IMR-90 (cell line): ENCODE data around the gene CIC. TPM values are rescaled to one million over a fixed set of nuclear protein-coding genes. Genes with fewer than 3 reads are reported as not detected.
A peak's percentile ranks its signal among the peaks of the same experiment; 100 is the strongest.

Experiments
- ATAC-seq: fragments of 200-7000 bp; cut with Tn5 transposase; 2 replicates; pipeline ENCODE4 v1.9.1; 2020; ENCODE audit warnings: low read depth, mild to moderate bottlenecking, moderate library complexity
- BruUV-seq: library from RNA; stranded (reverse); fragments of 400-500 nt; replicated peaks from 2 replicates; lab custom pipeline; 2021; lab: Mats Ljungman, UMichigan
- CTCF ChIA-PET: fragments of 300-600 bp; formaldehyde crosslinking; extraction: SDS; loops from one replicate; lab custom pipeline; 2021; ENCODE audit warnings: antibody characterized with exemption; lab: Yijun Ruan, JAX
- POLR2A ChIA-PET: fragments of 300-600 bp; sonication (Branson Sonifier 250); formaldehyde crosslinking; loops from one replicate; lab custom pipeline; 2022; ENCODE audit warnings: antibody characterized with exemption; ENCODE audit not compliant: unreplicated experiment; lab: Charles Lee
- DNase-seq: peaks from one replicate; pipeline ENCODE4 v3.0.0; 2013
- H2AFZ ChIP-seq: replicated peaks from 2 replicates; pipeline ENCODE3; 2013; ENCODE audit warnings: low read length, mild to moderate bottlenecking; ENCODE audit not compliant: poor library complexity
- H2AK5ac ChIP-seq: 2 replicates; pipeline ENCODE4 v1.6.1; 2013; ENCODE audit warnings: low read depth, low read length, inconsistent platforms
- H2AK9ac ChIP-seq: replicated peaks from 2 replicates; pipeline ENCODE3; 2013; ENCODE audit warnings: mild to moderate bottlenecking, low read depth, low read length, moderate library complexity; ENCODE audit not compliant: poor library complexity
- H2BK120ac ChIP-seq: 2 replicates; pipeline ENCODE4 v1.6.1; 2013; ENCODE audit warnings: low read depth, low read length, inconsistent platforms
- H2BK15ac ChIP-seq: 3 replicates; pipeline ENCODE4 v1.6.1; 2013; ENCODE audit warnings: low read depth, low read length, inconsistent platforms
- H2BK20ac ChIP-seq: 2 replicates; pipeline ENCODE4 v1.6.1; 2013; ENCODE audit warnings: low read depth, mild to moderate bottlenecking, inconsistent platforms, low read length, moderate library complexity
- H2BK5ac ChIP-seq: 2 replicates; pipeline ENCODE4 v1.6.1; 2013; ENCODE audit warnings: mild to moderate bottlenecking, low read depth, low read length, inconsistent platforms; ENCODE audit not compliant: poor library complexity, severe bottlenecking
- H3K14ac ChIP-seq: replicated peaks from 2 replicates; pipeline ENCODE4 v1.6.1; 2013; ENCODE audit warnings: low read depth, low read length, inconsistent platforms
- H3K18ac ChIP-seq: 2 replicates; pipeline ENCODE4 v1.6.1; 2013; ENCODE audit warnings: low read depth, low read length, control low read depth
- H3K23ac ChIP-seq: 2 replicates; pipeline ENCODE4 v1.6.1; 2013; ENCODE audit warnings: low read depth, low read length, inconsistent platforms
- H3K27ac ChIP-seq: 2 replicates; pipeline ENCODE4 v1.5.1; 2013; ENCODE audit warnings: mild to moderate bottlenecking, control low read depth, low read length; ENCODE audit not compliant: insufficient read depth
- H3K27me3 ChIP-seq: 2 replicates; pipeline ENCODE4 v1.6.1; 2013; ENCODE audit warnings: low read length; ENCODE audit not compliant: control insufficient read depth, insufficient read depth
- H3K36me3 ChIP-seq: 2 replicates; pipeline ENCODE4 v1.6.1; 2013; ENCODE audit warnings: low read length, mixed read lengths; ENCODE audit not compliant: control insufficient read depth, insufficient read depth
- H3K4ac ChIP-seq: 2 replicates; pipeline ENCODE4 v1.6.1; 2013; ENCODE audit warnings: low read depth, low read length, inconsistent platforms
- H3K4me1 ChIP-seq: 2 replicates; pipeline ENCODE4 v1.6.1; 2013; ENCODE audit warnings: low read length, mixed read lengths; ENCODE audit not compliant: control insufficient read depth, insufficient read depth
- H3K4me2 ChIP-seq: 2 replicates; pipeline ENCODE4 v1.6.1; 2013; ENCODE audit warnings: low read depth, mild to moderate bottlenecking, control low read depth, low read length, moderate library complexity
- H3K4me3 ChIP-seq: 2 replicates; pipeline ENCODE4 v1.5.1; 2013; ENCODE audit warnings: low read depth, mild to moderate bottlenecking, control low read depth, low read length, moderate library complexity; ENCODE audit not compliant: insufficient read depth
- H3K56ac ChIP-seq: 2 replicates; pipeline ENCODE4 v1.6.1; 2013; ENCODE audit warnings: low read length, inconsistent platforms; ENCODE audit not compliant: insufficient read depth; ENCODE audit errors: extremely low read depth
- H3K79me1 ChIP-seq, 2 experiments: 2 replicates each; pipeline ENCODE4 v1.6.1; 2013; ENCODE audit warnings: low read length in 2 of 2, inconsistent platforms in 1 of 2, low read depth in 1 of 2
- H3K9ac ChIP-seq: 2 replicates; pipeline ENCODE4 v1.6.1; 2013; ENCODE audit warnings: low read depth, low read length, control low read depth
- H3K9me1 ChIP-seq: 2 replicates; pipeline ENCODE4 v1.6.1; 2013; ENCODE audit warnings: low read length, inconsistent platforms; ENCODE audit not compliant: insufficient read depth
- H3K9me3 ChIP-seq: 2 replicates; pipeline ENCODE4 v1.6.1; 2013; ENCODE audit warnings: low read length; ENCODE audit not compliant: control insufficient read depth, insufficient read depth
- H4K20me1 ChIP-seq: 2 replicates; pipeline ENCODE4 v1.6.1; 2013; ENCODE audit warnings: low read length, inconsistent platforms; ENCODE audit not compliant: insufficient read depth
- H4K5ac ChIP-seq: 2 replicates; pipeline ENCODE4 v1.6.1; 2013; ENCODE audit warnings: mild to moderate bottlenecking, low read depth, low read length, control low read depth
- H4K8ac ChIP-seq, 2 experiments: 2 replicates each; pipeline ENCODE4 v1.6.1; 2013; ENCODE audit warnings: low read depth in 2 of 2, low read length in 2 of 2, control low read depth in 1 of 2, inconsistent platforms in 1 of 2
- H4K91ac ChIP-seq: 2 replicates; pipeline ENCODE4 v1.6.1; 2013; ENCODE audit warnings: low read depth, low read length, inconsistent platforms; ENCODE audit not compliant: insufficient read depth
- RFX5 ChIP-seq: IDR thresholded peaks from 2 replicates; pipeline ENCODE4 v1.8.0; 2012; ENCODE audit warnings: low read depth, mild to moderate bottlenecking, low read length, moderate library complexity
- WGBS, 2 experiments: methylation state at CpG; one replicate each; pipeline versions ENCODE4 v1.1.5 to v1.1.7; 2013; ENCODE audit warnings: missing lambda C conversion rate in 2 of 2; ENCODE audit not compliant: insufficient read length in 1 of 2; ENCODE audit errors: extremely low coverage in 2 of 2; 5-methylcytosine and 5-hydroxymethylcytosine counted together
- dilution Hi-C: fragments of 300-500 bp; cut with HindIII; formaldehyde crosslinking; loops from one replicate; pipeline ENCODE4 v1.14.3; 2018; ENCODE audit warnings: low sequenced_read_pairs; ENCODE audit not compliant: unreplicated experiment
- in situ Hi-C: fragments of 300-500 bp; cut with MboI; formaldehyde crosslinking; loops from 3 replicates; pipeline ENCODE4 v1.14.3; 2019; ENCODE audit warnings: low sequenced_read_pairs, inconsistent platforms, mixed read lengths
- intact Hi-C: fragments of 100-400 bp; cut with micrococcal nuclease; formaldehyde crosslinking; loops from 2 replicates; pipeline ENCODE4 v1.10.0; 2022
- polyA plus RNA-seq, 3 experiments: library from polyadenylated mRNA; depleted of rRNA; stranded (reverse); fragments of >200 nt; gene quantifications; 2 replicates each; pipeline ENCODE4 v1.2.3, GENCODE V29; 2012; ENCODE audit warnings: low replicate concordance in 1 of 3
- total RNA-seq: library from RNA; depleted of rRNA; stranded (reverse); fragments of >200 nt; gene quantifications from 2 replicates; pipeline ENCODE4 v1.2.3, GENCODE V29; 2012

Gene CIC
- total and polyA plus RNA-seq, 2 of the 4 experiments (the other 2 are of a cell fraction) = 1.8 to 23.2 TPM

DNA sequence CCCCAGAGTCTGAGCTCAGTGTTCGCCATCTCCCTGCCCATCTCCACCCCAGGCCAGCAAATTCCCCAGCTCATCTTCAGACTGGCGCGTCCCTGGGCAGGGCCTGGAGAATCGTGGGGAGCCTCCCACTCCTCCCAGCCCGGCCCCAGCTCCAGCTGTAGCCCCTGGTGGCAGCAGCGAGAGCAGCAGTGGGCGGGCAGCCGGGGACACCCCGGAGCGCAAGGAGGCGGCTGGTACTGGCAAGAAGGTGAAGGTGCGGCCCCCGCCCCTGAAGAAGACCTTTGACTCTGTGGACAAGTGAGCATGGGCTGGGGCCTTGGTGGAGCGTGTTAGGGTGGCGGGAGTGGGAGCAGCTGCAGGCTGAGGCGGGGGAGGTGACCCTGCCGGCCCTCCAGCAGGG lies 24.5 kb downstream of the CIC start:
- POLR2A ChIA-PET = no interaction called here
- no peak overlapping the region for H3K14ac ChIP-seq
- no peak overlapping the region for H3K27ac ChIP-seq
- no peak overlapping the region for H4K5ac ChIP-seq
- H3K18ac ChIP-seq = no peak overlapping the region
- 0 out of 2 replicates have a peak, but pooled peaks cover 2% of the 10 kb centered on the region for H3K9me1 ChIP-seq
- WGBS, 2 experiments = 84% methylated on average over 10 of the region's 17 CpGs; no CpG with 5 or more reads in 1 of the 2 experiments
- H3K56ac ChIP-seq = no peak overlapping the region
- no peaks in the 10 kb centered on the region for H3K4me1 ChIP-seq
- no peak for TF ChIP-seq RFX5
- H4K91ac ChIP-seq = no peak overlapping the region
- H2BK120ac ChIP-seq = no peak overlapping the region
- H2AFZ ChIP-seq = no peak overlapping the region
- H2BK5ac ChIP-seq = no peak overlapping the region
- peaks cover 10% of the 10 kb centered on the region for H4K20me1 ChIP-seq
- peaks cover 69% of the 10 kb centered on the region for H3K36me3 ChIP-seq
- no peak overlapping the region for H3K4me2 ChIP-seq
- dilution Hi-C loops = no loop called here
- no peak overlapping the region for H3K4ac ChIP-seq
- no peaks in the 10 kb centered on the region for H3K27me3 ChIP-seq
- DNase-seq (no peak), ATAC-seq (no peak)
- CTCF ChIA-PET = no interaction called here
- H2AK5ac ChIP-seq = no peak overlapping the region
- H3K9me3 ChIP-seq = no peaks in the 10 kb centered on the region
- no peak overlapping the region for H2BK15ac ChIP-seq
- in situ Hi-C loops = no loop called here
- H4K8ac ChIP-seq = no peak overlapping the region
- H3K9ac ChIP-seq = no peak overlapping the region
- no peak overlapping the region for H3K4me3 ChIP-seq
- H2AK9ac ChIP-seq = peak overlapping the region; percentile 42
- BruUV-seq = no TSS peak
- no peak overlapping the region for H2BK20ac ChIP-seq
- no peak overlapping the region for H3K23ac ChIP-seq
- intact Hi-C loops = no loop called here
- H3K79me1 ChIP-seq = peaks cover 3 to 6% of the 10 kb centered on the region in 2 experiments; a peak in 2 of 4 replicates
